OCI-LY1 (cell line): ENCODE data around the gene CCDC120.

Source experiments
- H2AFZ ChIP-seq: fragments of 200-600 bp; sonication (generic), shearing (Covaris generic); 2 replicates; pipeline ENCODE4 v1.6.0; 2014; ENCODE audit warnings: antibody characterized with exemption, mild to moderate bottlenecking, low read length
- H3F3A ChIP-seq: fragments of 200-600 bp; sonication (generic), shearing (Covaris generic); 2 replicates; pipeline ENCODE4 v1.6.0; 2014; ENCODE audit warnings: mild to moderate bottlenecking, antibody characterized with exemption, low read length, moderate library complexity; ENCODE audit not compliant: insufficient read depth
- H3K27ac ChIP-seq: fragments of 200-600 bp; sonication (generic); 2 replicates; pipeline ENCODE4 v1.5.1; 2014; ENCODE audit warnings: low read length, mixed run types, mild to moderate bottlenecking, low read depth; ENCODE audit not compliant: poor library complexity, severe bottlenecking
- H3K27me3 ChIP-seq: fragments of 200-600 bp; sonication (generic); 2 replicates; pipeline ENCODE4 v1.6.0; 2014; ENCODE audit warnings: antibody characterized with exemption, mild to moderate bottlenecking, low read length, moderate library complexity; ENCODE audit not compliant: insufficient read depth
- H3K36me3 ChIP-seq: fragments of 200-600 bp; sonication (generic); 2 replicates; pipeline ENCODE4 v1.6.1; 2014; ENCODE audit warnings: mild to moderate bottlenecking, antibody characterized with exemption, low read length, moderate library complexity, mixed read lengths; ENCODE audit not compliant: insufficient read depth
- H3K4me1 ChIP-seq: fragments of 200-600 bp; sonication (generic); 2 replicates; pipeline ENCODE4 v1.5.1; 2014; ENCODE audit warnings: mild to moderate bottlenecking, low read length, moderate library complexity; ENCODE audit not compliant: insufficient read depth, severe bottlenecking
- H3K4me2 ChIP-seq: fragments of 200-600 bp; sonication (generic), shearing (Covaris generic); 2 replicates; pipeline ENCODE4 v1.6.1; 2014; ENCODE audit warnings: low read length
- H3K4me3 ChIP-seq: fragments of 200-600 bp; sonication (generic); 2 replicates; pipeline ENCODE4 v1.5.1; 2014; ENCODE audit warnings: low read length, low read depth, mild to moderate bottlenecking, mixed read lengths; ENCODE audit not compliant: poor library complexity, severe bottlenecking
- H3K79me2 ChIP-seq: fragments of 200-600 bp; shearing (Covaris generic); 2 replicates; pipeline ENCODE4 v1.6.1; 2016; ENCODE audit warnings: mixed run types, low read length, mixed read lengths; ENCODE audit not compliant: insufficient read depth
- H3K9ac ChIP-seq: fragments of 200-600 bp; sonication (generic), shearing (Covaris generic); 2 replicates; pipeline ENCODE4 v1.6.1; 2014; ENCODE audit warnings: mild to moderate bottlenecking, low read length, mixed read lengths
- H3K9me2 ChIP-seq: fragments of 200-600 bp; sonication (generic), shearing (Covaris generic); 2 replicates; pipeline ENCODE4 v1.6.1; 2014; ENCODE audit warnings: low read depth, mild to moderate bottlenecking, low read length, mixed read lengths
- H3K9me3 ChIP-seq: fragments of 200-600 bp; shearing (Covaris generic); 2 replicates; pipeline ENCODE4 v1.6.1; 2014; ENCODE audit warnings: low read length, mixed read lengths
- H4K20me1 ChIP-seq: fragments of 200-600 bp; sonication (generic), shearing (Covaris generic); 2 replicates; pipeline ENCODE4 v1.6.0; 2016; ENCODE audit warnings: mild to moderate bottlenecking, low read length; ENCODE audit not compliant: insufficient read depth
- EZH2 ChIP-seq: fragments of 200-600 bp; sonication (generic), shearing (Covaris generic); IDR thresholded peaks from 2 replicates; pipeline ENCODE4 v1.8.0; 2017; ENCODE audit warnings: borderline replicate concordance, mixed run types, mild to moderate bottlenecking, antibody characterized with exemption, low read length, moderate library complexity, mixed read lengths
- TF ChIP-seq, protein P1 (sequence below): fragments of 200-600 bp; sonication (generic), shearing (Covaris generic); IDR thresholded peaks from 2 replicates; pipeline ENCODE4 v1.5.1; 2017; ENCODE audit warnings: mild to moderate bottlenecking, antibody characterized with exemption, low read length, moderate library complexity, mixed read lengths

Gene CCDC120

GRCh38 chrX:49059681-49060085 lies 884 bp downstream of the CCDC120 start:
- Histone ChIP-seq H2AFZ (no peak overlapping the region), H3K27ac (no peak overlapping the region), H3K4me3 (peak overlapping the region; percentile 49)

DNA sequence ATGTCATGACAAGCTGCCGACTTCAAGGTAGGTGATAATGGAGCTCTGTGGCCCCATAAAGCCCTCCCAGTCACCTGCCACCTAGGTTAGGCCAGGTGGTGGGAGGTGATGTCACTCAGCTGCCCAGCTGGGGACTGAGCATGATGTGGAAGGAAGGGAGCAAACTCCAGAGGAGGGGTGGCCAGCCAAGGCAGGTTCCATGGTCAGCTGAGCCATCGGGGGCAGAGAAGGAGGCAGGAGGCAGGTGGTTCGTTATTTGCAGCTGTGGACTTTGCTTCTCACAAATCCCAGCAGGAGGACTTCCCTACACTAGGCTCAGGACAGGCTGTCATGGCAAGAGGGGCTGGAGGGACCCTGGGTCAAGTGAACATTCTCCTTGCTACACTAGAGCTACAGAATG lies 2.1 kb downstream of the CCDC120 start:
- Histone ChIP-seq H3K79me2 (no peaks in the 10 kb centered on the region), H3K4me3 (no peak overlapping the region), H3K9ac (no peak overlapping the region), H3K4me1 (no peaks in the 10 kb centered on the region), H3K9me3 (no peaks in the 10 kb centered on the region), H3K27me3 (no peaks in the 10 kb centered on the region), H3K9me2 (no peaks in the 10 kb centered on the region), H2AFZ (no peak overlapping the region), H4K20me1 (no peaks in the 10 kb centered on the region), H3F3A (no peaks in the 10 kb centered on the region), H3K36me3 (no peaks in the 10 kb centered on the region), H3K4me2 (no peak overlapping the region), H3K27ac (no peak overlapping the region)
- TF ChIP-seq, protein P1, sequence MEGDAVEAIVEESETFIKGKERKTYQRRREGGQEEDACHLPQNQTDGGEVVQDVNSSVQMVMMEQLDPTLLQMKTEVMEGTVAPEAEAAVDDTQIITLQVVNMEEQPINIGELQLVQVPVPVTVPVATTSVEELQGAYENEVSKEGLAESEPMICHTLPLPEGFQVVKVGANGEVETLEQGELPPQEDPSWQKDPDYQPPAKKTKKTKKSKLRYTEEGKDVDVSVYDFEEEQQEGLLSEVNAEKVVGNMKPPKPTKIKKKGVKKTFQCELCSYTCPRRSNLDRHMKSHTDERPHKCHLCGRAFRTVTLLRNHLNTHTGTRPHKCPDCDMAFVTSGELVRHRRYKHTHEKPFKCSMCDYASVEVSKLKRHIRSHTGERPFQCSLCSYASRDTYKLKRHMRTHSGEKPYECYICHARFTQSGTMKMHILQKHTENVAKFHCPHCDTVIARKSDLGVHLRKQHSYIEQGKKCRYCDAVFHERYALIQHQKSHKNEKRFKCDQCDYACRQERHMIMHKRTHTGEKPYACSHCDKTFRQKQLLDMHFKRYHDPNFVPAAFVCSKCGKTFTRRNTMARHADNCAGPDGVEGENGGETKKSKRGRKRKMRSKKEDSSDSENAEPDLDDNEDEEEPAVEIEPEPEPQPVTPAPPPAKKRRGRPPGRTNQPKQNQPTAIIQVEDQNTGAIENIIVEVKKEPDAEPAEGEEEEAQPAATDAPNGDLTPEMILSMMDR: no peak
- no peak for TF ChIP-seq EZH2

More at GRCh38 chrX:49059681-49060085, 884 bp downstream of the CCDC120 start:
- Histone ChIP-seq H4K20me1 (no peaks in the 10 kb centered on the region), H3F3A (no peaks in the 10 kb centered on the region), H3K9me3 (no peaks in the 10 kb centered on the region), H3K79me2 (no peaks in the 10 kb centered on the region), H3K27me3 (no peaks in the 10 kb centered on the region), H3K4me1 (peaks cover 11% of the 10 kb centered on the region), H3K36me3 (no peaks in the 10 kb centered on the region), H3K9me2 (no peaks in the 10 kb centered on the region), H3K4me2 (peak overlapping the region; percentile 34; the same call in 1 of the 2 replicates), H3K9ac (peak overlapping the region; percentile 37; the same call in 1 of the 2 replicates)
- TF ChIP-seq EZH2: no peak
- TF ChIP-seq, protein P1: no peak

- no peak overlapping the region for H3K9ac ChIP-seq
- H3K9me2 ChIP-seq: no peaks in the 10 kb centered on the region
- no peaks in the 10 kb centered on the region for H3F3A ChIP-seq
- no peaks in the 10 kb centered on the region for H3K27me3 ChIP-seq
- H3K4me1 ChIP-seq: no peaks in the 10 kb centered on the region
- H3K4me2 ChIP-seq: no peak overlapping the region
- H2AFZ ChIP-seq: no peak overlapping the region
- H4K20me1 ChIP-seq: no peaks in the 10 kb centered on the region
- H3K36me3 ChIP-seq: no peaks in the 10 kb centered on the region
- no peak overlapping the region for H3K4me3 ChIP-seq
- TF ChIP-seq EZH2: no peak
- TF ChIP-seq, protein P1: no peak
- no peaks in the 10 kb centered on the region for H3K9me3 ChIP-seq
- H3K27ac ChIP-seq: no peak overlapping the region
- H3K79me2 ChIP-seq: no peaks in the 10 kb centered on the region
Measured at GRCh38 chrX:49061490-49061889, 2.7 kb downstream of the CCDC120 start.
